Activated T-cell treated with anti-CD3 and anti-CD28 coated beads, Interleukin-2, amount 50 U/mL, for 48 hours (primary cell): ENCODE measurements around the gene PNO1.

Source experiments
- DNase-seq, 2 experiments: peaks; one replicate each; pipeline ENCODE4 v3.0.0-alpha.2; 2020

PNO1 gene

DNA sequence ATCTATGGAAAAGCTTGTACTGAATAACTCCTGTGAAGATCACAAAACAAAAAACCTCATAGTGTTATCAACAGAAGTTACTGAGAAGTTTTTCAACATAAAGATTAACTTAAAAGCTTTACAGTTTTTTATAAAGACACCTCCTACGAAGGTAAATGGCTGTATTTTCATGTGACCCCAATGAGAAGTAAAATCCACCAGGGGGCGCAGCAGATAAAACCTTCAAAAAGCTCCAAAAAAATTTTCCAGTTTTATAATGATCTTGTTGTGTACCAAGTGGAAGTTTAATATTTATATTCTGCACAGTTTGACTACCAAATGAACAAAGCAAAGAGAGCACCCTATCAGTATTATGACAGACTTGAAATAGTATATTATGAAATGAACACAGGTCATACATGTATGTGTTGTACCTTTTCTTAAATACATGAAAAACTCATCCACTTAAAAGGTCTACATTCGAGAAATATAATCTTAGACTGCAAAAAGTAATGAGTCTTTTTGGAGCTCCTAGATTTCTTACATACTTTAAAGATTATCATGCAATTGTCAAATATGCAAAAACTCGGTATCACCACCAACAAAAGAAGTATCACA is 38.5 kb downstream of the PNO1 start:
- DNase-seq: no peak

- no peak for DNase-seq
These were observed 42.6 kb downstream of the PNO1 start for GRCh38 chr2:68200157-68200787.

DNA sequence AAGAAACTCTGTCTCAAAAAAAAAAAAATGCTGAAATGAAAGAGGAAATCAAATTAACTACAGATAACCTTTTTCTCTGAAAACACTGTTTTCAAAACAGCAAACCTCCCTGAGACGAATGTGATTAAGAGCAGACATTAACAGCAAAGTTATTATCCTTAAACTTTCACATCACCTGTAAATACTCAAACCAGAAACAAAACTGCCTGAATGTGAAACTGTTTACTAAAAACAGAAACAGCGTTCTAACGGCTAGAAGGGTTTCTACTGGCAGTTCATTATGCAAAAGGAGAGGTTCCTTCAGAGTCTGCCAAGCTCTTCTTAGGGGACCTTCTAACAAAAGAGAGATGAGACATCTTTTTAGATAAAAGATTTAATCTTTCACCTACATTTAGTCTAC is 45.9 kb downstream of the PNO1 start:
- DNase-seq: no peak

- no peak for DNase-seq
These were observed 49.1 kb downstream of the PNO1 start for GRCh38 chr2:68206793-68207192.

DNA sequence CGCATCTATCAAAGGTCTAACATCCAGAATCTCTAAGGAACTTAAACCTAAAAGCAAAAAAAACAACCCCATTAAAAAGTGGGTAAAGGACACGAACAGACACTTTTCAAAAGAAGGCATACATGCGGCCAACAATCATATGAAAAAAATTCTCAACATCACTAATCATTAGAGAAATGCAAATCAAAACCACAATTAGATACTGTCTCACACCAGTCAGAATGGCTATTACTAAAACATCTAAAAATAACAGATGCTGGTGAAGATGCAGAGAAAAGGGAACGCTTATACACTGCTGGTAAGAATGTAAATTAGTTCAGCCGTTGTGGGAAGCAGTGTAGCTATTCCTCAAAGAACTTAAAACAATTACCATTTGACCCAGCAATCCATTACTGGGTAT is 56.7 kb downstream of the PNO1 start:
- no peak for DNase-seq

- DNase-seq: no peak
These were observed 59.0 kb downstream of the PNO1 start for GRCh38 chr2:68216454-68217310.

DNA sequence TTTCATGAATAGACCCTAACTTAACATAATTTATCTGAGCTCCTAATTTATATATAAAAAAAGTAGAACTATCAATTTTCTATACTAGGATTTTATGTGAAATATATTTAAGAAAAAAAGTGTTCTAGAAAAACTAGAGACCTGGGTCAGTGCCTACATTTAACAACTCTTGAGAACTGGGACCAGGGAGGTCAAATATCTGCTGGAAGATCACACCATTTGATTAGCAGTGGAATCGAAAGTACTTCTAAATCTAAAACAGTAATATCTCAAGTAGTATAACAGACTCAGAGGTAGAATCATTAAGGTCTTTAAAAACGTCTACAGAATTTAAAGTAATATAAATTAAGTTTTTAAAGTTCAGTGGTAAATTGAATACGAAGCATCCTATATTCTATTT is 60.0 kb downstream of the PNO1 start:
- DNase-seq: no peak

DNA sequence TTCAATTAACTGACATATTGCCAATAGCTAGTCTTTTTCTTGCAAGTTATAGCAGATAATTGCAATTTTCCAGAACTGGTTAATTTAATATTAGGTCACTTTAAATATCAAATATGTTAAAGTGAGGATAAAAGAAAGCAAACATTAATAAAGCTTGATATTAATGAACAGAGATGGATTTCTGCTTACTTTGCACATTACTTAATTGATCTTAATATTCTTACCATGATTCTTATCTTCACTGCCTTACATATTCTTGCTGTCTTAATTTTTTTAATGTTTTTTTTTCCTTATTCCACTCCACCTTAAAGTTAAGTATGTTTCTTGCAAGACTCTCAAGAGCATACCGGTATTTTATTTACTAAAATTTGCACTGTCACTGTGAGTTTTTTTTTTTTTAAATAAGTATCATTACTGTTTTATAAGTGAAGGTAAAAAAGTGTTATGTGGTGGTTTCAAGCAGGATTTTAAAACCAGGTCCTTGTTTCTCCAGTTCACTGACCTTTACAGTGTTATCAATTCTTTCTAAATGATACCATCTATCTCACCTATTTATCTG is 60.7 kb downstream of the PNO1 start:
- no peak for DNase-seq

- DNase-seq: no peak
These were observed 64.6 kb downstream of the PNO1 start for GRCh38 chr2:68222287-68222686.

GRCh38 chr2:68223419-68223818 is 65.7 kb downstream of the PNO1 start:
- no peak for DNase-seq

GRCh38 chr2:68225119-68225632 is 67.5 kb downstream of the PNO1 start:
- no peak for DNase-seq
